Suppressor macrophage treated with lipopolysaccharide for 1 hour (primary cell): Measurements from ENCODE around the gene GSTA4.
A peak's percentile ranks its signal among the peaks of the same experiment; 100 is the strongest.

Experiments
- DNase-seq, 3 donors: peaks; one replicate each; pipeline ENCODE4 v3.0.0-alpha.2; 2020 to 2022

Gene GSTA4, protein sequence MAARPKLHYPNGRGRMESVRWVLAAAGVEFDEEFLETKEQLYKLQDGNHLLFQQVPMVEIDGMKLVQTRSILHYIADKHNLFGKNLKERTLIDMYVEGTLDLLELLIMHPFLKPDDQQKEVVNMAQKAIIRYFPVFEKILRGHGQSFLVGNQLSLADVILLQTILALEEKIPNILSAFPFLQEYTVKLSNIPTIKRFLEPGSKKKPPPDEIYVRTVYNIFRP

DNA sequence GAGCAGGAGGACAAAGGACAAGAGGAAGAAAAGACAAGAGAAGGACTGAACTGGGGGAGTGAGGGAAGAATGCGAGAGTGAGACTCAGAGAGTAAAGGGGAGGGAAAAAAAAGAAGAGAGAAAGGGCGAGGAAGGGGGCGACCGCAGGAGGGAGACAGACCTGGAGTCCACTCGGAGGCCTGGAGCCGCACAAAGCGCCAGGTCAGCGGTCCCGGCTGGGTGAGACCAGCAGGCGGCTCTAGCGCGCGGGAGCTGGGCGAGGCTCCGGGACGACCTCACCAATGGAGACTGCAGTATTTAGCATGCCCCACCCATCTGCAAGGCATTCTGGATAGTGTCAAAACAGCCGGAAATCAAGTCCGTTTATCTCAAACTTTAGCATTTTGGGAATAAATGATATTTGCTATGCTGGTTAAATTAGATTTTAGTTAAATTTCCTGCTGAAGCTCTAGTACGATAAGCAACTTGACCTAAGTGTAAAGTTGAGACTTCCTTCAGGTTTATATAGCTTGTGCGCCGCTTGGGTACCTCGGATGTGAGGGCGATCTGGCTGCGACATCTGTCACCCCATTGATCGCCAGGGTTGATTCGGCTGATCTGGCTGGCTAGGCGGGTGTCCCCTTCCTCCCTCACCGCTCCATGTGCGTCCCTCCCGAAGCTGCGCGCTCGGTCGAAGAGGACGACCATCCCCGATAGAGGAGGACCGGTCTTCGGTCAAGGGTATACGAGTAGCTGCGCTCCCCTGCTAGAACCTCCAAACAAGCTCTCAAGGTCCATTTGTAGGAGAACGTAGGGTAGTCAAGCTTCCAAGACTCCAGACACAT, at the start of gene GSTA4:
Gene GSTA4 (minus strand): TSS at position 196 of the 824 bp plus-strand sequence. CDS start 1,041 bp downstream, outside the sequence.
- DNase-seq: peak; percentile 97

DNA sequence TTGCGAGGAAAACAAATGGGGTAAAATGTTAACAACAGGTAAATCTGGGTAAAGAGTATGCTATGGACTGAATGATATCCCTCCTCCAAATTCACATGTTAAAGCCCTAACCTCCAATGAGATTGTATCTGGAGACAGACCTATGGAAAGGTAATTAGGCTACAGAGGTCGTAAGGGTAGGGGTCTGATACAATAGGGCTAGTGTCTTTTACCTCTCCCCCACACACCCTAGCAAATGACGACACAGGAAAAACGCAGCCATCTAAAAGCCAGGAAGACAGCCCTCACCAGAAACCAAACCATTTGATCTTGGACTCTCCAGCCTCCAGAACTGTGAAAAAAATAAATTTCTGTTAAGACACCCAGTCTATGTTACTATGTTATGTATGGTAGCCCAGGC, 49.5 kb upstream of the GSTA4 start:
- no peak for DNase-seq

DNA sequence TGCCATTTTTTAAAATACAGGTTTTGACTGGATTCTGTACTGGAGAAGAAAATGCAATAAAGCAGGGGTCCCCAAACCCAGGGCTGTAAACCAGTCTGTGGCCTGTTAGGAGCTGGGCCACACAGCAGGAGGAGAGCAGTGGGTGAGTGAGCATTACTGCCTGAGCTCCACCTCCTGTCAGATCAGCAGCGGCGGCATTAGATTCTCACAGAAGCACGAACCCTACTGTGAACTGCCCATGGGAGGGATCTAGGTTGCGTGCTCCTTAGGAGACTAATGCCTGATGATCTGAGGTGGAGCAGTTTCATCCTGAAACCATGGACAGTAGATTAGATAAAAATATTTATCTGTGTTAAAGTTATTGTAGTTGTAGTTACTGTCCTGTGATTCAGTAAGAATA, 49.0 kb upstream of the GSTA4 start:
- no peak for DNase-seq

DNA sequence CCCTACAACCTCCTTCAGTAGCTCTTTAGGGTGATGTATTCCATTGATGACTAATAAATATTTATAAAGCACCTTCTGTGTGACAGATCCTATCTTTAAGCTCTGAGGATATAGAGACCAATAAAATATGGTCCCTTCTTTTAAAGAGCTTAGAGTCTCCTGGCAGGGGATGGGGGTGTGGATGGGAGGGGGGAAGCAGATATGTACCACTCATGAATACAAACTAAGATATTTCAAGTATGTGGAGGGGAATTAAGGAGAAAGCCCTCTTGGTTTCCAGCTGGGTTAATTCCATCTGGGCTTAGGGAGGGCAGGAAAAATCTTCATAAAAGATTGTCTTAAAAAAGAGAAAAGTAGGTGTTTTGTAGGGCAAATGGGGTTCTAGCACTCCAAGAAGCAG, 48.5 kb upstream of the GSTA4 start:
- DNase-seq: no peak

DNA sequence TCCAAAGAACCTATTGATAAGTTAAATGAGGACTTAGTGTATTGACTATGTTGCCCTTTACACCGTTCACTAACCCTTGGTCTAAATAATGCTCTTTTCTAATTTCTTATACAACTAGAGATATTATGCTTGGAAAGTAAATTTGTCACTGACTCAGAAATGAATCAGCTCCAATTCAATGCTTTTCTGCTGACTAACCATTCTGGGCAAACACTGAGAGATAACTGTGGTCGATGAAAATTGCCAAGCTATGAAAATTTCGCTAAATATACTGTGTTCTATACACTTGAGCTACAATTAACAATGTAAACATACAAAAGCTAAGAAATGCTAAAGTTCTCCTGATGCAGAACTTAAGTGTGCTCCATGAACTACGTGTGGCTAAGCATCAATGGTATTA, 47.0 kb upstream of the GSTA4 start:
- DNase-seq: peak in 1 of 3 donors; percentile 4

DNA sequence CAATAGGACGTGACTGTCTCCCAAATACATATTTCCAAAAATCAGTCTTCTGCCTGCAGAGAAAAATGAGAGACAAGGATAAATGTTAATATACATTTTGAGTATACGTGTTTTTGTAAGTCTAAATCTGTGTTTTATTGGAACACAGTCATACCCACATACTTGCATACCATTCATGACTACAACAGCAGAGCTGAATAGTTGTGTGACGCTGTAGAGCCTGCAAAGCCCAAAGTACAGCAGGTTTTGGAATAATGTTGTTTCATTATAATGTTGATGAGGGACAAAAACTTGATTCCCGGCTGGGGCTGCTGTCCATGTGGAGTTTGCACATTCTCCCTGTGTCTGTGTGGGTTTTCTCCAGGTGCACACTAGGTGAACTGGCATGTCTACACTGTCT, 46.3 kb upstream of the GSTA4 start:
- DNase-seq: no peak

DNA sequence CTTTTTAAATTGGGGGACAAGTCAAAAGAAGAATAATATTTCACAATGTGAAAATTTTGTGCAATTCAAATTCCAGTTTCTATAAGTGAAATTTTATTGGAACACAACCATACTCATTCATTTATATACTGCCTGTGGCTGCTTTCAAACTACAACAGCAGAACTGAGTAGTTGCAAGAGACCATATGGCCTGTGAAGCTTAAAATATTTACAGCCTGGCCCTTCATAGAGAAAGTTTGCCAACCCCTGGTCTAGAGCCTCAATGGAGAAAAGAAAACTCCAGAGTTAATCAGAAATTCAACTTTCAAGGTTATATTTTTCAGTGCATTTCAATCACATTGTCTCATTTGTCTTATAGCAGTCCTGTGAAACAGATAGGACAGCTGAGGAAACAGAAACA, 43.5 kb upstream of the GSTA4 start:
- no peak for DNase-seq

DNA sequence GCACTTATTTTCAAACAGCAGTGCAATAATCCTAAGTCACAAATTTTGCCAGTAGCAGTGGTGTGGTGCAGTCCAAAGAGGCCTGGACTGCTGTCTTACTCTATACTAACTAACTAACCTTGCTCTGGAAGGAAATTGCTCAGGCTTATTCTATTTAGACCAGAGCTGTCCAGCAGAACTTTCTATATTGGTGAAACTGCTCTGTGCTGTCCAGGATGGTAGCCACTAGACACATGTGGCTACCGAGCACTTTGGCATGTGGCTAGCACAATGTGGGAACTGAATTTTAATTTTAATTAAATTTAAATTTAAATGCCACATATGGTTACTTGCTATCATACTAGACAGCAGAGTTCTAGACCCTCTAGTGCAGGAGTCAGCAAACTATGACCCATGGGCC, 43.1 kb upstream of the GSTA4 start:
- no peak for DNase-seq

DNA sequence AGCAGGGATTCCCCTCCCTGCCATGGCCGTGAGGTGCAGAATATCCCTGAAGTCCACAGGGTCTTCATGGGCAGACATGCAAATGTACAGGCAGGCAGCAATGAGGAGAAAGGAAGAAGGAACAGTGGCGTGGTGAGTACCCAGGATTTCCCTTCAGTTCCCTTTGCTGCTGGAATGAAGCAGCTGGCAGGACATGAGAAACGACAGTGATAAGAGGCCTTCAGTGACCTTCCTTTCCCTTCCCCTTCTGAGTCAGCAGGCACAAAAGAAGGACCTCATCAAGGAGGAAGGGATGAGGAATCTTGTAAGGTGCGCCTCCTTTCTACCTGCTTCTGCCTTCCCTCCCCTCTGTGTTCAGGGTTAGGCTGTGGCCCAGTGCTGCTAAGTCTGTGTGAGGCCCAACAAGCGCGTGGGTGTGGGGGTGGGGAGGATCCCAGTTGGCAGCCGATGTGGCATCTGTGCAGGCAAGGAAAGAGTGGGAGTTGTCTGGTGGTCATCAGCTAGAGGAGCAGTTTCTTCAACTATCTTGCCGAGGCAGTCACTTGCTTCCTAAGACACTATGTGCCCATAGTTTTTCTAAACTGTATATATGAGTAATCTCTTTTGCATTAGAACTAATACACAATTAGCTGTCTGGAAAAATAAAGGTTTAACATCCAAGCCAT, 40.6 kb upstream of the GSTA4 start:
- peak in 2 of 3 donors; percentile 1 to 13 for DNase-seq

DNA sequence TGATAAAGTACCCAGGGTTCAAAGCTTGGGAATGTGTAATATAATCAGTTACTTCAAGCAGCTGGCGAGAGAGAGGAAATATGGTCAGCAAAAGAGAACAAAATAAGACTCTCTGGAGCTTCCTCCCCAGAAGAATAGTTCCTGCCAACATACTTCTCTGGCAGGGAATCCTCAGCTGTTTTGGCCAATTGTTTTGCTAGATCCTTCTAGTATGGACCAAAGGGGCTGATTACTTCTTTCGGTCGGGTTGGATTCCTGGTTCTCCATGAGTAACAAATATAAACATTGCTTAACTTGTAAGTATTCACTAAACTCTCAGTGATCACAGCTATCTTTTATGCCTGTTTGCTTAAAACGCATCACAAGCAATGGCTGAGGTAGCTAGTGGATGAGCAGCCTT, 38.7 kb upstream of the GSTA4 start:
- no peak for DNase-seq

DNA sequence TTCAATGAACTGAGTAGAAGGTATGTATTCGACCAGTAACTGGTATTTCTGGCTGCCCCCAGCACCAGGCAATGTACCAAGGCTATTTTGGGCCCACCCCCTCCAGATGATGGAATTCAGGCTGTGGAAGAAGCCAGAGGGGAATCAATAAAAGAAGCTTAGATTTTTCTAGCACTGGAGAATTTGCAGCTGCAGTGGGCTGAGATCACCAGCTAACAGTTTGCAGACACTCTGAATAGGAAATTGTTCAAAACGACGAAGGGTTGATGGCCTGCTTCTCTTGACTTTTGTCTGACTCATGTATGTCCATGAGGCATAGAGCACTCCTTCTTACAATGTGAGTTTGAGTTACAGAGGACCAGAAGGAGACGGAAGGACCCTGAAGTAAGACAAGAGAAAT, 37.8 kb upstream of the GSTA4 start:
- DNase-seq: no peak

DNA sequence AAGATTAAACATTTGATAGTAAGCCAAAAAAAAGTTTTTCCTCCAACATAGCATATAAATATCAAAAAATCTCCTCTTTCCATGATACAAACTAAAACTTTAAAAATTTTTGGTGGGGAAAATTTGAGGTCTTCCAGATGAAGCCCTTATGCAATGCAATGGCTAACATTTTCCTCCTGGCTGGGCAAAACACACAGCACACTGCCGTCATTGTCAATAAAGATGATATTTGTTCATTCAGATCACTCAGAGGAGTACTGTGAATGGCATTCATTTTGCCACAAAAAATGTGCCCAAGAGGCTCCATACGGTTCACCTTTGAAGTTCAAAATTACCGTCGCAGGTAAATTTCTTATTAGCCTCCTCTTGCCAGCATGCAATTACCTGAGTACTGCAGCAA, 36.2 kb upstream of the GSTA4 start:
- no peak for DNase-seq

DNA sequence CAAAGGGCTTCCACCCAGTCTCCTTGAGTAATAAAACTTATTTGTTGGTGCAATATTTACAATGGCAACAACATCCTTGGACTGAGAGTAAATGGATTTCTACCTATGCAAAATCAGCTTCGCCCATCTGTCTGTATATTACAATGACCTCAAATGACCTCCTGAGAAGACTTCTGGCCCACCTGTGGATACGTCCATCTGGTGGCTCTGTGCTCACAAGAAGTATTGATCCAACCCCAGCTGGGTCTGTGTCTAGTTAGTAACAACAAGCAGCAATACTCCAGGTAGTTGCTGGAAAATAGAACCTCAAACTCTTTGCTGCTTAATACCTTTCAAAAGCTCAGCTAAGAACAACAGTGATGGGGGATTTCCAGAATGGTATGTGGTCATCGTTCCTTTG, 34.7 kb upstream of the GSTA4 start:
- DNase-seq: no peak

DNA sequence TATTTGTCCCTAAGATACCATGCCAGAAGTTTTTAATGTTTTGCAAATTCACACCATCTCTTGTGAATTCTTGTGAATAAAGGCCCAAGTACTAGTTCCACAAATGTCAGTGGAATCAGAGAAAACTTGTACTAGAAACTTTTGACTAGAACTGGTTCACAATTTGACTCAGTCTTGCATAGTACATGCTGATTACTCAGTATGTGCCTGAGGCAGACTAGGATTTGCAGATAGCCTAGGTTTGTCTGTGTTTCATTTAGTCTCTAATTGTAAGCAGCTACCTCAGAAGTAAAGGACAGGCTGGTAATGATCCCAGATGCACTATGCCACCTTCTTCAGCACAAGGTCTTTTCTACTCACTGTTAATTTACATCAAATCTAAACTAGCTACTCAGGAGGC, 34.2 kb upstream of the GSTA4 start:
- DNase-seq: no peak

DNA sequence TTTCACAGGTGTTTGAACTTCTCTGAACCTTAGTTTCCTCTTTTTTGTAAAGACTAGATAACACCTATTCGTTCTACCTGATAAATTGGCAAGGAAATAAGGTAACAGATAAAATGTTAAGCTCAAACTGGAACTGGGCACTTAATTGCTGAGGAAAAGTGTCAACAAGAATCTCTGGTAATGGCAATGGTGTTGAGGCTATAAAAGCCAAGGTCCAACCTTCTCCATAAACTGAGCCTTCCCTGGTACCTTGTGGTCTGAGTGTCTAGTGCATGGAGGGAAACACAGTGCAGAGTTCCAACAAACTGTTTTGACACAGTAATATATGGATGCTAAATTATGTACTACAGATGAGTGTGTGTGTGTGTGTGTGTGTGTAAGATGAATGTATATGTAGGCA, 33.4 kb upstream of the GSTA4 start:
- no peak for DNase-seq

DNA sequence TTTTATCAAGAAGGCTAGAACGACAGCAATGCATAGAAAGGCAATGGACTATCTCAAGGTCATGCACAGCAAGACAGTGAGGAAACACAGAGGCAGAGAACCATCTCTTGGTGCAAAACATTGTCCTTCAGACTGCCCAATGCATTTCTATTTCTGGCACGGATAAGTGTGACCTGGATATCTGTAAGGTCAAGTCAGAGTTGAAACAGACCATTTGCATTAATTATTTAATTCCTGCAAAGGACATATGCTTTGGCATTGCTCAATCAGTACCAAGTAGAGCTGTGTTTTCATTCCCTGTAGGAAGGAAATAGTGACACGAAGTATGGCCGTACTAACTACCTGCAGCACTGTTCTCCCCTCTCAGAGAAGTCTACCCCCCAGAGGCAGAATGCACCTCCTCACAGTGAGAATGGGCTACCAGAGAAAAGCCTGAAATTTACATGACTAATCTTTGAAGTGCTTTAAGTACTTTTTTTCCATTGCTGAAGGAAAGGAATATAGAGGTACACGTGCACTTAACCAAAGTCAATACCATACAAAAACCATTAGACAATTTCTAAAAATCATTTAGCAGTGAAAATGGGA, 32.1 kb upstream of the GSTA4 start:
- DNase-seq: no peak

DNA sequence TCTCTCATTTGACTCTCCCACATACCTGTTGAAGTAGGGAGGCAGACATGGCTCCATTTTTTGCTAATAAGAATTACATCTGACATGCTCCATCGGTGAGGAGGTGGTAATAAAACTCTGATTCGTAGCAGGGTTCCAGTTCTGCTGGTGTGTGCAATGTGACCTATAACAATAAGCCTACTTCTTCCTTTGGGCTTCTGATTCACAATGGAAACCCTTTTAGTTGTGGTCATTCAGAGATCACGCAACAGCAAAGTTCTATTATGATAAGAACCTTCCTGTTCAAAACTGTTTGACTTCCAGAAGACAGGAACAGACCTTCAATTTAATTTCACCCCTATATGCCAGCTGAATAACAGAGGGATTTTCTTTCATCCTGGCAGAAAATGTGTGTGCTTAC, 31.4 kb upstream of the GSTA4 start:
- DNase-seq: no peak

DNA sequence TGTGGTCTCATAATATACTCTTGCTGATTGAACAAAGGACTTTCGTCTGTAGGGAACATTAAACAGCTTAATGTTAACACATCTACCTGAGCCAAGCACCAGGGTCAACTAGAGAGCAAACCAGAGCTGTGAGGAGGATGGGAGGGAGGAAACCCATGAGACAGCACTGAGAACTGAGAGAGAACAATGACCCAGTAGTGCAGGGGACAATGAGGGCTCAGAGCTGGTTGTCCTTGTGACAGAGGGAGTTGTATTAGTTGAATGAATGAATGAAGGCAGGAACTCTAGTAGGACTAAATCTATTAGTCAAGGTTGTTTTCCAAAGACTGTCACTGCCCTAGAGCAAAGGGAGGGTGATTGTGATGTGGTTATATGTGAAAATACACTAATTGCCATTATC, 28.2 kb upstream of the GSTA4 start:
- no peak for DNase-seq

DNA sequence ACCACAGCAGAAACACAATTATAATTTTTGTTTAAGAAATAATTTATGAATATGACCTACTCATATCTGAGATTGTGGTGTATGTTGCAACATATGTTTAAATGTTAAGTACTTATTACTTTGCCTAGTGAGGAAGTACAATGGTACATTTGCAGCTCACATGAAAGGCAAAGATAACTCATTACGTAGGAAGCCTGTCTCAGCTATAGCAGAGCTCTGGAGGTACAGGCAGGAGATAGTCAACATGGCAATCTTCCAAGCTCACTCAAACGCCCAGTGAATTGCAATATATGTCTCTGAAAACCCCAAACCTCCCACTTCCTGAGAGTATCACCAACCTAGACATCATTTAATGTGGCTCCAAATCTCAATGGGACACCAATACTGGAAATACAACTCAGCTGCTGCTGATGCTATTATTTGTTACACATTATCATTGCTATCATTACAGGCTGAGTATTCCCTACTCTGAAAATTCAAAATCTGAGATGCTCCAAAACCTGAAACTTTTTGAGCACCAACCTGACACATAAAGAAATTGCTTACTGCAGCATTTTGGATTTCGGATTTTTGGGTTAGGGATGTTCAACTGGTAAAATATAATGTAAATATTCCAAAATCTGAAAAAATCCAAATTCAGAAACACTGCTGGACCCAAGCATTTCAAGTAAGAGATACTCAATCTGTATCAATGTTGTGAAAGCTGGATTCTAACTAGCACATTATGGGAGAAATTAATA, 25.1 kb upstream of the GSTA4 start:
- DNase-seq: peak; percentile 13 to 27 (median 16)

DNA sequence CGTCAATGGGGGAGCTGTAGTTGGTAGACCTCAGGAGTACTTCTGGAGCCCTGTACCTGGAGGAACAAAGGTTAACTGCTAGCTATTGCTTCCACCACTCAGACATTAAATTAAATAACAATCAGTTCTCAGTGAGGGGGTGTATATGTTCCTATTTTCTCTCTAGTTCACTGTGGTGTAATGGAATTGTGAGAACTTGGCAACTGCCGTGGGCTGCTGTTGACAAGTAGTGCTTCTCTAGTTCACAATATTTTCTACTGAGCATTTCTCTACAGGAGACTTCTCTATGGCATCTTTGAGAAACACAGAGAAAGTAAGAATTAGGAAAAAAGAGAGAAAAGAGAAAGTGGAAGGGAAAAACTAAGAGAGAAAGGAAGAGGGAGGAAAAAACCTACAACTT, 23.4 kb upstream of the GSTA4 start:
- DNase-seq: peak in 1 of 3 donors; percentile 13

DNA sequence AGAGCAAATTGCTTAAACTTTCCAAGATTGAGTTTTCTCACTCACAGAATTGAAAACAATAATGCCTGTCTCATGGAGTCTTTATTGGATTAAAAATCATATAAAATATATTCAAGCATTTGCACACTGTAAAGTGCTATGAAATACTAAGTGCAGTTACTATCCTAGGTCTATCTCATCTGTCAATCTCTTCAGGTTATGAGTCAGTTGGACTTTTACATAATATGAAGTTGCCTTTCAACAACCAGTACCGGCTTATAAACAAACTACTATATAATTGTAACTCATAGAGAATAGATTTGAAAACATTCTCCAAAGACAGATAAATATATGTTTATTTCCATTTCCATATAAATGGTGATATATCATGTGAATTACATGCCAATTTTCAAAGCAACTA, 20.4 kb upstream of the GSTA4 start:
- DNase-seq: no peak

DNA sequence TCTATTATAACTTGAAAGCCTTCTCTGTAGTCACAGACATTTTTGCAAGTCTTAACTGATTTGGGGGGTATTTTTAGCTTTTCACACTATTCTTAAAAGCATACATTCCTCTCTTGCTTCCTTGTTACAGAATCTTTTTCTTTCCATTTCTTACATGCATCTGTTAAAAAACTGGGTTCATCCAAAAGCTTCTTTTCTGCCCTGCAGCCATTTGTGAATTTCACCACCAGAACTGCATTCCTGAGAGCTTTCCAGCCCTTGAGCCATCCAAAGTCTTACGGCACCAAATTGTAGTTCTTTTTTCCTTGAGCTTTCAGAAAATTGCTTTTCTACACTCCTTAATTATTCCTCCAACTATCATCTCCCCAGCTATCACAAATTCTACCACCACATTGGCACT, 19.7 kb upstream of the GSTA4 start:
- DNase-seq: no peak

DNA sequence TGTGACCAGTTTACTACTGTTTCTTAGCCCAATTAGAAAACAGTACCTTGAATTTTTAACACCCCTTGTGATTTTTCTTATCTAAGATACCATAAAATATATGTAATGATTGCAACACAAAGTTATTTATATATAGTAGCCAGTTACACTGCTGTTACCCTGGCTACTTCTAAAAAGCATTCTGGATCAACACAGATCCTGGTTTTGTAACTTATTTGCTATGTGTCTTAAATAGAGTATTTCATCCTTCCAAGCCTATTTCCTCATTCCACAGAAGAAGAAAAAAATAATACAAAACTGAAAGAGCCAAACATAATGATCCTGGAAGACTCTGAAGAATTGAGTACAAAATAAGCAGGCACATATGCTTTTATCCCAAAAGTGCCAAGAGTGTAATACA, 19.0 kb upstream of the GSTA4 start:
- no peak for DNase-seq
